GM12878 (cell line): Measurements from ENCODE around the gene FATE1.

ENCODE experiments used
- BHLHE40 ChIP-seq, 2 experiments: fragments of 450-650 bp in 1 of 2; IDR thresholded peaks; 2 replicates each; pipeline ENCODE4 v1.6.1; 2011 to 2017; ENCODE audit warnings: low read depth in 2 of 2, borderline replicate concordance in 1 of 2, improper control_type of control experiment in 1 of 2, low read length in 1 of 2, mild to moderate bottlenecking in 1 of 2
- CTCF ChIP-seq, 3 experiments: IDR thresholded peaks in 2 of 3; conservative IDR thresholded peaks in 1 of 3; 2 replicates each; pipeline ENCODE4 v1.5.1; 2011; ENCODE audit warnings: low read depth in 3 of 3, low read length in 3 of 3, mild to moderate bottlenecking in 3 of 3, control low read depth in 2 of 3, moderate library complexity in 2 of 3, inconsistent platforms in 1 of 3, mixed read lengths in 1 of 3; ENCODE audit not compliant: control insufficient read depth in 2 of 3, insufficient read depth in 1 of 3; ENCODE audit errors: extremely low read depth in 1 of 3
- EZH2 ChIP-seq: IDR thresholded peaks from 2 replicates; pipeline ENCODE4 v1.6.1; 2012; ENCODE audit warnings: low read depth, mild to moderate bottlenecking, control low read depth, inconsistent platforms, low read length, borderline replicate concordance; ENCODE audit not compliant: control insufficient read depth
- POLR2A ChIP-seq: IDR thresholded peaks from 2 replicates; pipeline ENCODE4 v1.6.1; 2011; ENCODE audit warnings: low read depth, mild to moderate bottlenecking, low read length
- STAT1 ChIP-seq: fragments of 450-650 bp; conservative IDR thresholded peaks from 2 replicates; pipeline ENCODE4 v1.6.1; 2014; ENCODE audit warnings: antibody characterized with exemption, mild to moderate bottlenecking
- TBL1XR1 ChIP-seq: IDR thresholded peaks from 2 replicates; pipeline ENCODE4 v1.6.1; 2012; ENCODE audit warnings: low read depth, low read length, improper control_type of control experiment
- TF ChIP-seq, protein P1 (sequence below): IDR thresholded peaks from 2 replicates; pipeline ENCODE4 v1.6.1; 2011; ENCODE audit warnings: mild to moderate bottlenecking, low read depth, low read length, moderate library complexity; ENCODE audit not compliant: insufficient replicate concordance
- TF ChIP-seq, protein P2 (sequence below): IDR thresholded peaks from 2 replicates; pipeline ENCODE4 v1.6.1; 2012; ENCODE audit warnings: low read depth, low read length, improper control_type of control experiment

DNA sequence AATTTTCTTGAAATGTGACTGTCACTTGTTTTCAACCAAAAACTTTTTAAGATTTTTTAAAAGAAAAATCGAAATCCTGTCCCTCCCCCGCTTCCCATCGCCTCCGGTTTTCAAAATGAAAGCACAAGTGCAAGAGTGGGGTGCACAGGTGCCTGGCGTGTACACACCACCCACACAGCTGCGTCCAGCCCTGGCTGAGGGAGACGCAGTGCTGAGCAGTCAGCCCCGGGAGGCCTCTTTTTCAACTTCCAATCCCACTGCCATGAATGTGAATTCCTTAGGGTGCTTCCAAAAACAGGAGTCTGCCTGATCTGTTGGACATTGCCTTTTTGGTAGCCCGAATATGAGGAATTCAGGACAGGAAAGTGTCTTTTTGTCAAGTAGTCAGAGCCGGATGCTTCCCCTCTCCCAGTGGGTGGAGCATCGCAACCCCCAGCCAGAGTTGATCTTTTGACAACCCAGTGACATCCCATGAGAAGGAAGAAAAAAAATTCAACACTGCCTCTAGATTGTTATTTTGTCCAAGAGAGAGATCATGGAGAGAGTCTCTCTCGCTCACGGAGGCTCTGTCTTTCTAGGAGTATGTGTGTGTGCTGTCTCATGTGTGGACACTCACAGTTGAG lies 11.7 kb upstream of the FATE1 start:
- TF ChIP-seq BHLHE40 (IDR thresholded peaks at IDR 0.05; ENCODE audit: borderline replicate concordance in 1 of 2, low read depth in 2 of 2, low read length in 1 of 2) (no peak), CTCF (IDR thresholded peaks at IDR 0.05 in 2 of 3, conservative IDR thresholded peaks at IDR 0.05 in 1 of 3; ENCODE audit: control insufficient read depth in 2 of 3, extremely low read depth in 1 of 3, insufficient read depth in 1 of 3, low read depth in 3 of 3, low read length in 3 of 3) (no peak), POLR2A (no peak), TBL1XR1 (no peak), EZH2 (no peak), STAT1 (no peak)
- TF ChIP-seq, protein P1, sequence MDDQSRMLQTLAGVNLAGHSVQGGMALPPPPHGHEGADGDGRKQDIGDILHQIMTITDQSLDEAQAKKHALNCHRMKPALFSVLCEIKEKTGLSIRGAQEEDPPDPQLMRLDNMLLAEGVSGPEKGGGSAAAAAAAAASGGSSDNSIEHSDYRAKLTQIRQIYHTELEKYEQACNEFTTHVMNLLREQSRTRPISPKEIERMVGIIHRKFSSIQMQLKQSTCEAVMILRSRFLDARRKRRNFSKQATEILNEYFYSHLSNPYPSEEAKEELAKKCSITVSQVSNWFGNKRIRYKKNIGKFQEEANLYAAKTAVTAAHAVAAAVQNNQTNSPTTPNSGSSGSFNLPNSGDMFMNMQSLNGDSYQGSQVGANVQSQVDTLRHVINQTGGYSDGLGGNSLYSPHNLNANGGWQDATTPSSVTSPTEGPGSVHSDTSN, result no peak
- TF ChIP-seq, protein P2, sequence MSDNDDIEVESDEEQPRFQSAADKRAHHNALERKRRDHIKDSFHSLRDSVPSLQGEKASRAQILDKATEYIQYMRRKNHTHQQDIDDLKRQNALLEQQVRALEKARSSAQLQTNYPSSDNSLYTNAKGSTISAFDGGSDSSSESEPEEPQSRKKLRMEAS, result no peak
